T47D (cell line): ENCODE measurements around the gene SFXN1.

ENCODE experiments used
- DNase-seq, 2 experiments: peaks; one replicate each; pipeline versions ENCODE4 v3.0.0 to v3.0.0-alpha.2; 2011 to 2012; ENCODE audit warnings: low read depth in 1 of 2, low spot score in 1 of 2
- JUND ChIP-seq: IDR thresholded peaks from 2 replicates; pipeline ENCODE4 v1.6.1; 2012; ENCODE audit warnings: low read depth
- in situ Hi-C: cut with HindIII; loops from 2 replicates; pipeline ENCODE4 v1.10.0; 2016; ENCODE audit warnings: low sequenced_read_pairs, low pct_unique_long_range_greater_than_20kb

SFXN1 gene

DNA sequence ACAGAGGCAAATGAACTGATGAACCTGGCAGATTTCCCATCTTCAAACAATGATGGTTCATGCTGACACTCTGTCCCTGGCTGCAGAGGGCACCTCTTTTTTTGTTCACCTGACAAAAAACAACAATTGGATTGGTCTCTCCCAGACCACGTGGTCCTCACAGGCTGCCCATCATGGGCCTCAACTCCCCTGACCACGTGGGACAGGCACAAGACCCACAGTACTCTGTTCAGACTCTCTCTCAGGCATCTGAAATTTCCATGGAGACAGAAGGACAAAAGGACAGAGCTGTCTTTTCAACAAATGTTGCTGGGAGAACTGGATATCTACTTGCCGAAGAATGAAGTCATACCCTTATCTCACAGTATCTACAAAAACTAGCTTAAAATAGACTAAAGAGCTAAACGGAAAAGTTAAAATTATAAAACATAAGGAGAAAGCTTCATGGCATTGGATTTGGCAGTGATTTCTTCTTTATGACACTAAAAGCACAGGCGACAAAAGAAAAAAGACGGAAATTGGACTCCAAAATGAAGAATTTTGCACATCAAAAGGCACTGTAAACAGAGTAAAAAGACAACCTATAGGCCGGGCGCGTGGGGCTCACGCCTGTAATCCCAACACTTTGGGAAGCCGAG is 22.1 kb upstream of the SFXN1 start:
- in situ Hi-C loops, result no loop called here
- DNase-seq, result no peak
- TF ChIP-seq JUND, result no peak

DNA sequence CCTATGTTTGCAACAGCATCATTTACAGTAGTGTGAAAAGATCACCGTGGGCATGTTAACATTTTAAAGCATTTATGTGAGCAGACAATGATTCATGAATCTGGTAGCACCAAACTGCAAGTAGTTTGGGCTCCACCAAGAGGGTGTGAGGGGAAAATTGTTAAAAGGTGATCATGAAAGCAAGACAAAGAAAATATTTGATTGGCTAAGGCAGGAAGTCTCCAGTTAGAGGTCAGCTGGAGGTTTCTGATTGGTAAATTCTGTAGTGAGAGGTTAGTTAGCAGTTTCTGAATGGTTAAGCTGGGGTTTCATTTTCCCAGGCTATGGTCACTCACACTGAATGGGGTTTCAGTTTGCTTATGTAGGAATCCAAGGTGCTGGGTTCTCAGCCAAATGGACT is 20.9 kb upstream of the SFXN1 start:
- TF ChIP-seq JUND, result no peak

GRCh38 chr5:175460126-175460525 is 18.2 kb upstream of the SFXN1 start:
- in situ Hi-C loops, result no loop called here
- peak in 1 of 2 experiments; percentile 49 for DNase-seq
- no peak for TF ChIP-seq JUND

More for the DNA sequence above, 20.9 kb upstream of the SFXN1 start:
- DNase-seq, result no peak
- in situ Hi-C loops, result no loop called here

DNA sequence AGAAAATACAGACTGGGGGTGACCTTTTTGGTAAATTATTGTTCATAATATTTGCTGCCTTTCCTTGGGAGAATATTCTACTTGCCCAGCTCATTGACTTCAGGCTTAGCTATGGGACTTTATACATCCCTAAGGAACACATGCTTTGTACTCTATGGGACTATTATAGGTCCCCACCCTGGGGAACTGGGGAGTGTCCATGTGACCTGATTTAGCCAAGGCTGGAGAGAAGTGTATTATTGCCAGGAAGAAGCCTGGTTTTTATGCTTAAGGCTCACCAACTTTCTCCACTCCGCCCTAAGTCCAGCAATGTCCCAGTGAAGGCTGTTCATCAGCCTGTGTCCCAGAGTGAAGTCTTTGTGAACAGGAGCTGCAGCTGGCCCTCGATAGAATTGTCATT is 17.8 kb upstream of the SFXN1 start:
- in situ Hi-C loops, result no loop called here
- no peak for DNase-seq
- no peak for TF ChIP-seq JUND

DNA sequence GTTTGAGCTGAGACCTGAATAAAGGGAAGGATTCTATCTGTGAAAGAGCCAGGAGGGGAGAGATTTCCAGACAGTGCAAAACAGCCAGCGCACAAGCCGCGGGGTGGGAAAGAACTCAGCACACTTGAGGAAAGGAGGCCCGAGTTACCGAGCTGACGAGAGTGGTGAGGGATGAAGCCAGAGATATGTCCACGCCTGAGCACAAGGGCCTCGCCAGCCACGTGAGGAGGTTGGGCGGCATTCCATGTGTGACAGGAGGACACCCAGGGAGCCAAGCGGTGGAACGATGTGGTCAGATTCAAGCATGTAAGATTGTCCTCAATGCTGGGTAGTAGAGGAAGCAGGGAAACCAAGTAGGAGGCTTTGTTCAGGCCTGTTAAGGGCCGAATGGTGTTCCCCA is 17.0 kb upstream of the SFXN1 start:
- TF ChIP-seq JUND, result no peak
- in situ Hi-C loops, result no loop called here
- DNase-seq, result no peak

DNA sequence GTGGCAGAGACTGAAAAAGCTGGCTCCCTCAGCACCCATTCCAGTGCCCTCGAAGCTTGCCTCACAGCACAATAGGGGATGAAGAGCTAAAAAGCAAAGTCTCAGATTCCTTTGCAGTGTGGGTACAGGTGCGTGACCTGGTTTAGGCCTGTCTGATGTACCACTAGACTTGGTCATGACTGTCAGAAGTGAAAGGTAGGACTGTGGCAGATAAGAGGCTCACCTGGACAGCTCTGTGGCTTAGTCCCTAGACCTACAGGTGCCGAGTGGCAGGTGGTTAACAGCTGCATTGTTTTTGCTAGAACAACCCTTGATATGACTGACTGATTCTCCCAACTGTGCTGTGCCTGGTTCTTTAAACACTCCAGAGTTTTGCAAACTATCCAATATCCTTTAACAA is 14.7 kb upstream of the SFXN1 start:
- DNase-seq, result no peak
- TF ChIP-seq JUND, result no peak

GRCh38 chr5:175464074-175464941 is 14.1 kb upstream of the SFXN1 start:
- in situ Hi-C loops, result no loop called here
- DNase-seq, result peak in 1 of 2 experiments; percentile 73
- TF ChIP-seq JUND, result no peak

More for the DNA sequence above, 14.7 kb upstream of the SFXN1 start:
- in situ Hi-C loops, result no loop called here

- in situ Hi-C loops, result no loop called here
- no peak for DNase-seq
- no peak for TF ChIP-seq JUND
Measured at GRCh38 chr5:175464942-175465233, 13.5 kb upstream of the SFXN1 start.

GRCh38 chr5:175465282-175465681 is 13.1 kb upstream of the SFXN1 start:
- TF ChIP-seq JUND, result no peak
- DNase-seq, result no peak
- in situ Hi-C loops, result no loop called here

GRCh38 chr5:175466700-175467318 is 11.6 kb upstream of the SFXN1 start:
- no peak for DNase-seq
- in situ Hi-C loops, result no loop called here
- TF ChIP-seq JUND, result no peak

DNA sequence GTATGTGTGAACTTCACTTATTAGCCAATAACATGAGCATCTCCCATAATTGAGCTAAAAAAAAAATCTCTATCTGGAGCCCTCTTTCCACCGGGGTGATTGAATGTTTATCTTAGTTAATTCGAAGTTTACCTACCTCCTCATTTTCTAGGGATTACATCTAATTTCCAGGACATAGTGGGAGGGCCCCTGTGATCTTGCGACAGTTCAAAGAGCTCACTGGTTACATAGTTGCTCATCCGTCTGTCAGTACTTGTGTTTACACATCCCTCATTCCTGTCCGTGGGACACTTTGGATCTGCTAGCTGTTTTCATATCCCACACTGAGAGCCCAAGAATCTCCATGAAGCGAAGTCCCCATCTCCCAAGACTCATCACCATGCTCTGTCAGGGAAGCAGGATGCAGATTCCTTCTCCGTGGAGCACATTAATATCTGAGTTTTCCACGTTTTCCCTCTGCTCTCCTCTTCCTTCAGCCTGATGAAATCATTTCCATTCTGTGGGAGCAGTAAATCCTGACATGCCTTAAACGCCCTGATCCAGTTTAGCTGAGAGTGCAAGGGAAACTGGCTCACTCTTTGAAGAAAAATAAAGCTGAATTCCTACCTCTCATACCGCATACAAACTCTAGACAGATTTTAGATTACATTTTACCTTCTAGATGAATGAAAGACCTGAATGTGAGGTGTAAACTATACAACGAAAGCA is 10.2 kb upstream of the SFXN1 start:
- no peak for TF ChIP-seq JUND
- in situ Hi-C loops, result no loop called here
- no peak for DNase-seq

DNA sequence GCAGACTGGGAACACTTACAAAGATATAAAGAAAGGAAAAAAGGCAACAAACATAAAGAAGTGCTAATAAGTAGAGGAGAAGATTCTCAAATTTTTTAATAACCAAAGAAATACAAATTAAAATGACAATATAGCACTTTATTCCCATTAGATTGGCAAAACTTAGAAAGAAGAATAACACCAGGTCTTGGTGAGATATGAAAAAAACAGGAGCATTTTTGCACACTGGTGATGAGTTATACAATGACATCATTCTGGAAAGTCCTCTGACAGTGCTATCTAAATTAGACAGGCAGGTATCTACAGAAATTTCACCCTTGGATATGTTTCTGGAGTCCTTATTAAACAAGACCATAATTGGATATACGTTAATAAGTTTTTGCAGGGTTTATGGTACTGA is 9.5 kb upstream of the SFXN1 start:
- in situ Hi-C loops, result no loop called here
- DNase-seq, result no peak
- TF ChIP-seq JUND, result no peak

GRCh38 chr5:175469916-175470315 is 8.4 kb upstream of the SFXN1 start:
- no peak for TF ChIP-seq JUND
- no peak for DNase-seq
- in situ Hi-C loops, result no loop called here
